LNCAP (cell line): ENCODE data around the gene PLAC9.

Source experiments
- TF ChIP-seq, protein P1 (sequence below): fragments of 450-650 bp; IDR thresholded peaks from 2 replicates; pipeline ENCODE4 v1.5.1; 2017; ENCODE audit warnings: mild to moderate bottlenecking

PLAC9 gene, protein sequence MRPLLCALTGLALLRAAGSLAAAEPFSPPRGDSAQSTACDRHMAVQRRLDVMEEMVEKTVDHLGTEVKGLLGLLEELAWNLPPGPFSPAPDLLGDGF

DNA sequence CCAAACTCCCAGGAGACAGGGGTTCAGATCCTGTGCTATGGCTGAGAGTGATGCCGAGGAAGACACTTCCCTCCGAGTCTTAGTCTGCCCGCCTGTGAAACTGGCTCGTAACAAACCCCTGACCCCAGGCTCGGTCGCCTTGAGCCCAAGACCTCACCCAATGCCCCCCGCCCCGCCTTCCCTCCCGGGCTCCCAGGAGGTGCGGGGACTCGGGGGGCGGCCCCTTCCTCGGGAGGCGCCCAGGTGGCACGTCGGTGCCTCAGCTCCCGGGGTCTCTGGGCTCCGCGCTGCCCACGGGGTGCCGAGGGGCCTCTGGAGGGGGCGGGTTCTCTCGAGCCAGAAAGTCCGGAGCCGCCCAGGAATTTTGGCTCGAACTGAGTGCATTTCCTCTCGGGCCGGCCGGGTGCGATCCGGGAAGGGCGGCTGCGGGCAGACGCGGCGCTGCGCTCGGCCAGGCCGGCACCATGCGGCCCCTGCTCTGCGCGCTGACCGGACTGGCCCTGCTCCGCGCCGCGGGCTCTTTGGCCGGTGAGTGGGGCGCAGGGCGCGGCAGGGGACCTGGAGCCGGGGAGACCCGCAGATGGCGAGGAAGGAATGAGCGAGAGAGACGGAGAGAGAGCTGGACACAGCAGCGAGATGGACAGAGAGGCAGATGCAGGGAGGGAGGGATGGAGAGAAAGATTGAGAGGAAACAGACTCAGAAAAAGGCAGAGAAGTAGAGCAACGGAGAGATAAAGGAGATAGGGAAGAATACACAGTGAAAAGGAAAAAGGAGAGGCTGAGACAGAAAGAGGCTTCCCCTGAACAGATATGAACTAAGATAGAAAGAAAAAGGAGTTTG lies at the start of gene PLAC9:
PLAC9 (plus strand) TSS at position 432 of the 841 bp plus-strand sequence; CDS start at position 465, 33 bp downstream.
- TF ChIP-seq, protein P1, sequence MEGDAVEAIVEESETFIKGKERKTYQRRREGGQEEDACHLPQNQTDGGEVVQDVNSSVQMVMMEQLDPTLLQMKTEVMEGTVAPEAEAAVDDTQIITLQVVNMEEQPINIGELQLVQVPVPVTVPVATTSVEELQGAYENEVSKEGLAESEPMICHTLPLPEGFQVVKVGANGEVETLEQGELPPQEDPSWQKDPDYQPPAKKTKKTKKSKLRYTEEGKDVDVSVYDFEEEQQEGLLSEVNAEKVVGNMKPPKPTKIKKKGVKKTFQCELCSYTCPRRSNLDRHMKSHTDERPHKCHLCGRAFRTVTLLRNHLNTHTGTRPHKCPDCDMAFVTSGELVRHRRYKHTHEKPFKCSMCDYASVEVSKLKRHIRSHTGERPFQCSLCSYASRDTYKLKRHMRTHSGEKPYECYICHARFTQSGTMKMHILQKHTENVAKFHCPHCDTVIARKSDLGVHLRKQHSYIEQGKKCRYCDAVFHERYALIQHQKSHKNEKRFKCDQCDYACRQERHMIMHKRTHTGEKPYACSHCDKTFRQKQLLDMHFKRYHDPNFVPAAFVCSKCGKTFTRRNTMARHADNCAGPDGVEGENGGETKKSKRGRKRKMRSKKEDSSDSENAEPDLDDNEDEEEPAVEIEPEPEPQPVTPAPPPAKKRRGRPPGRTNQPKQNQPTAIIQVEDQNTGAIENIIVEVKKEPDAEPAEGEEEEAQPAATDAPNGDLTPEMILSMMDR: no peak

DNA sequence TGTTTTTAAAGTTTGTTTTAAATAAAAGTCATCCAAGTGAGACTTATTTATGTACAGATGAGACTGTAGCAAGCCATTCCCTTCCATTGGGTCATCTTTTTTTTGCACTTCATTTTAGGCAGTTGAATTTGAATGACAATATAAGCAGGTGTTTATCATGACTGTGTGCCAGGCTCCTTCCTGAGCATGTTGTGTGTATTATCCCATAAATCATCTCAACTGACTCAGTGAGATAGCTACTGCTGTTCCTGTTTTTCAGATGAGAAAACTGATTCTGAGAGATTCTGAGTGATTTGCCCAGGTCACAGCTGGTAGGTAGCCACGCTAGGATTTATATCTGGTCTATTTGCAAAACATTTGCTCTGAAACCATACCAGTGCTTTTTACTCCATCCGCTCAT lies 42.4 kb upstream of the PLAC9 start:
- TF ChIP-seq, protein P1: no peak

DNA sequence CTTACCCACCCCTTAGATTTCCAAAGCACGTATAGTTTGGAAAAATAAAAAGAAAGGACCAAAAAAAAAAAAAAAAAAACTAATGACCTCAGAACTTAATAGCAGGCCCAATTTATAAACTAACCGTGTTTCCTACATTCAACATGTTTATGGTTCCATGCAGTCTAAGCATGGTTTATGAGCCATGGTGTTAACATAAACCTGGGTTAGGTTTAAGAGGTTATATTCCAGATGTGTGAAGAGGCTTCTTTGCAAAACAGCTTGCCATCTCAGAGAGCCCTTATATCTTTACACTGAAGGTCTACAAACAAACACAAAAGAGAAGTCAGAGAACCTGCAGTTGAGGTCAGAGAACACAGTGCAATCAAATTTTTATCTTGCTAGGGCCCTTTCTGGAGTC lies 38.3 kb upstream of the PLAC9 start:
- TF ChIP-seq, protein P1: no peak

DNA sequence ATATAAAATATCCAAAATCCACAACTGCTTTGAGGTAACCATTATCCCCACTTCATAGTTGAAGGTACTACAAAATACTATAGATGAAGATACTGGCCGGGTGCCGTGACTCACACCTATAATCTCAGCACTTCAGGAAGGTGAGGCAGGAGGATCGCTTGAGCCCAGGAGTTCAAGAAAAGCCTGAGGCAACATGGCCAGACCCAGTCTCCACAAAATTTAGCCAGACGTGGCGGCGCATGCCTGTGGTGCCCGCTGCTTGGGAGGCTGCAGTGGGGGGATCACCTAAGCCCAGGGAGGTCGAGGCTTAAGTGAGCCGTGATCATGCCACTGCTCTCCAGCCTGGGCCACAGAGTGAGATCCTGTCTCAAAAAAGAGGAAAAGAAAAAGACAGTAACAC lies 32.4 kb upstream of the PLAC9 start:
- TF ChIP-seq, protein P1: no peak

DNA sequence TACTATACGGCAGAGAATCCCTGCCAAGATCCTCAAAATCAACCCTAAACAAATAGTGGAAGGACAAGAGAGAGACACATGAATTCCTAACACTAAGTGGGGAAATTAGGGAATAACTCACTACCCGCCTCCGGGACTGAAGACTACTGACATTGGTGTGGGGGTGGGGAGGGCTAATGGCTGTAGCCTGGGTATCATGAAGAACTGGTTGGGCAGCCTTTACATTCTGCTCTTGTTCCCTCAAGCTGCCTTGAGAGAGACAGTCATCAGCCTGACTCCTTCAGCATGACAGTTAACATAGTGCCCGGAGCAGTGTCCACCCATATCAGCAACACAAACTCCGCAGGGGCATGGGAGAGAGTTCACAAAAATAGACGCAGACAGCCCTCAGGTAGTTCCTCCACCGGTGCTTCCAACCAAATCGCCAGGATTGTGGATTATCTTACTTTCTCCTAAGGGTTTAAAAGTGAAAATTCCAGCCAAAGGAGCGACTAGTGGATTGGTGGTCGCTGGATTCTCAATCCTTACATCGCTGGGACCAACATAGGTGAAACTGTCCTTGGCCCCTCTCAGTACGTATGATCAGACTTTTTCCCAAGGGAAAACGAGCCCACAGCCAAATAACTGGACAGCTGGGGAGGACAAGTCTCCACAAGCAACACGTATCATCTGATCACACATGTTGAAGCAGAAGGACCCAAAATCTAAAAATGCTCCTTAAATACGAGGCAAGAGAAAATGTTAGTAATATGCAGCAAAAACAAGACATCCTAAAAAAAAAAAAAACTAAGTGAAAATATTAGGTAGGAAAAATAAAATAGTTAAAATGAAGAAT lies 31.5 kb upstream of the PLAC9 start:
- TF ChIP-seq, protein P1: no peak

DNA sequence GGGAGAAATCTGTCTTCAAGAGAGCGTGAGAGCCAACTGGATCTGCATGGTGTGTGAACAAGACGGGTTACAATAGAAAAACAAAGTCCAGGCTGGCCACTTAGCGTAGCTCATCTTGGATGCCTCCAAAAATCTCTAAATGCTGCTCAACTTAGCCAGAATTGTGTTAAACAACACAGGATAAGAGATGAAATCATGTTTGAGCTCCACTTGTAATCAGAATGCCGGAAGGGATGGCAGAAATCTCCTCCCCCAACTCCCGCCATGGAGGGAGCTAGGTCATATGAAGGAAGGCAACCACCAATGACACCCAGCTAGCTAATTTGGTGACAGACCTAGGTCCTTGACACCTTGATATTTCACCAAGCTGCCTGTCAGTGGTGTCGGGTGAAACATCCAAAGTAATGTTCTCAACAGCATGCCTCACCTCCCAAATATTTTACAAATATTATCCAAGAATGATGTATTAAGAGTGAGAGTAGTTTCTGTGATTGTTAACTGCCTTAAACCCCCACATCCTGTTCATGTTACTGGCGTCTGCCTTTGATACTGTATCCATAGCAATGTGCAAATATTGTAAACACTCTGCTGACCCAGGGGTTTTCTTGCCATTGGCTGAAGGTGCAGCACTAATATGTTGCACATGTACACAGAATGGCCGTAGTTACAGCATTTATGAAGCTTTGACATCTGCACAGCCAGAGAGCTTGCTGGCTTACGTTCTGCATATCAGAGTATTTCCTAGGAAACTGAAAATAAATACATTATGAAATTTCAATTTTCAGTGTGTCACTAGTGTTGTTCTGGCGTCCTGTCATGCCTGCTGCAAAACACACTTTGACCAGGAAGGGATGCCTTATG lies 28.2 kb upstream of the PLAC9 start:
- TF ChIP-seq, protein P1: no peak
